ENCODE data around the gene CTNNBIP1.

DNA sequence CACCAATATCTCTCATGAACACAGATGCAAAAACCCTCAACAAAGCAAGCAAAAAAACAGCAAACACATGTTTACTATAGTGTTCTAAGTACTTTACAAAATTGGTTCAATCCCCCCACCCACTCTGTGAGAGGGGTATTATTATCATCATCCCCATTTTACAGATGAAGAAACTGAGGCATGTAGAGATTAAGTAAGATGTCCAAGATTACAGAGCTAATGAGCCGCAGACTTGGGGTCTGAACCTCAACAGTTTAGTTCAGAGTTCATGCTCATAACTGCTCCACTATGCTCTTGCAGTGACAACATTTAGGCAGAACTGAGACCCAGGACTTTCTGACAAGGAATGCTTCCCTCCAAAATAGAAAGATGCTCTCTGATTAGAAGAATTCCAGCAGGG, 108.2 kb downstream of the CTNNBIP1 start:
- TF ChIP-seq CTCF (IDR thresholded peaks at IDR 0.05) (no peak), POLR2A (IDR thresholded peaks at IDR 0.05) (no peak)
